HG03378 (cell line): Measurements from ENCODE around the gene CFD.
"Not testable (repeated sequence)": the region's sequence is repeated elsewhere in the genome, so short reads cannot be mapped to it uniquely, and the experiment has no call there.

ENCODE experiments used
- ATAC-seq: cut with Tn5 transposase; IDR thresholded peaks from one replicate; pipeline ENCODE4 v1.9.1; 2021; ENCODE audit warnings: mild to moderate bottlenecking, moderate library complexity; ENCODE audit not compliant: unreplicated experiment

CFD gene

DNA sequence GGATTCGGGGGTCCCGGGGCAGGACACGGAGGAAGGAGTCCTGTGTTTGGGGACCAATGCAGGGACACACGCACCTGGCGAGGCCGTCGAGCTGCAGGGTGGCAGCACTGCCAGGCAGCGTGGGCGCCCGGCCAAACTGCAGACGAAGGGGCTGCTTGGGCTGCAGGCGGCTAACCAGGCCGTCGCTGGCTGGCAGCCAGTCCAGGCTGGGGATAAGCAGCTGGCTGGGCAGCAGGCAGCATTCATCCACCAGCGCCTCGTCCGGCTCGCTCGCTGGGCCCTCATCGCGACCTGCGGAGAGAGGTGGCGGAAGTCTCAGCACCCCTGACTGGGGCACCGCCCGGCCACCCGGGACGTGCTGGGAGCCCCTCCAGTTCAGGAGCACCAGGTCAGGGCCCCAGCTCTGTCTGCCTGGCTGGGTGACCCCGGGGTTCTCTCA, 11.5 kb downstream of the CFD start:
- ATAC-seq: no peak

DNA sequence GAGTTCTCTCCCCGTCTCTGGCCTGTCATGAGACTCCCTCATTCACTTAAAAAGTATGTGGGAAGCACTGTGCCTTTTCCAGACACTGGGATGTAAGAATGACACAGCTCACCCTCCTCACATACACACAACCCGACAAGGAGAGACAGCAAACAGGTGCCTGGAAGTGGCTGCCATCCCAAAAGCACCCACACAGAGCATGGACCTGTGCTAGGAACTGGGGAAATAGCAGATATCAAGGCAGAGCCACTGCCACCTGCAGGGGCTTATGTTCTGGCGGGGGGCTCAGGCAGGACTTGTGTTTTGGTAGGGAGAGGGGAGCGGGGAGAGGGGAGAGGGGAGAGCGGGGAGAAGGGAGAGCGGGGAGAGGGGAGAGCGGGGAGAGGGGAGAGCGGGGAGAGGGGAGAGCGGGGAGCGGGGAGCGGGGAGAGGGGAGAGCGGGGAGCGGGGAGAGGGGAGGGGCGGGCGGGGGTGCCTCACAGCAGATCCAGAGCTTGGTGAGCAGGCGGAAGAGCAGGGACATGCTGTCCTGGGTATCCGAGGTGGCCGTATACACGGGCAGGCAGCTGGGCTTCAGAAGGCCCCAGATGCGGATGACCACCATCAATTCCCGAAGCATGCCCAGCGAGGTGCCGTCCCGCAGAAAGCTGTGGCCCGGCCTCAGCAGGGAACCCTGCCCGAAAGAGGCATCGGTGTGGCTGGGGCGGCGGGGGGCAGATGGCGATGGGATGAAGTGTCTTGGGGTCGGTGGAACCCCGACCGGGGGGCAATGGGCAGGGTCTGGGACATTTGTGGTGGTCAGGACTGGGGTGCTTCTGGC, 12.2 kb downstream of the CFD start:
- no peak for ATAC-seq

GRCh38 chr19:872266-872951, 12.9 kb downstream of the CFD start:
- ATAC-seq: no peak

GRCh38 chr19:873084-873483, 13.6 kb downstream of the CFD start:
- ATAC-seq: no peak

DNA sequence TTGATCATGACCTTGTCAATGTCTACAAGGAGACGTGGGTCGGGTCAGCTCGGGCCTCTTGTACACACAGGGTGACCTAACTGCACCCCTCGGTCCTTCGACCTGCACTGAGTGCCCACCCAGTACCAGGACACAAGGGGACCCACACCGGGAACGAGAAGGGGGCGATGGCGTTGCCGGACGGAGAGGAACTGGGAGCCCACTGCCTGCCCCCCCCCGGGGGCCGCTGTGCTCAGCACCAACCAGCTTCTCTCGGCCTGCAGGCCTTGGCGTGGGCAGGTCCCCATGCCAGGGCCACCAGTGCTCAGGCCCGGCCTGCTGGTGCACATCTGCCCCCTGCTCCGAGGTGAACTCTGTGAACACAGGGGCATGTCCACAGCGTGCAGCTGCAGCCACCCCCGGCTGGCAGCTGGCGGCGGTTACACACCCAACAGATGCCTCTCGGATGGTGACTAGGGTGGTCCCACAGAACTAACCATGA, 14.1 kb downstream of the CFD start:
- no peak for ATAC-seq

DNA sequence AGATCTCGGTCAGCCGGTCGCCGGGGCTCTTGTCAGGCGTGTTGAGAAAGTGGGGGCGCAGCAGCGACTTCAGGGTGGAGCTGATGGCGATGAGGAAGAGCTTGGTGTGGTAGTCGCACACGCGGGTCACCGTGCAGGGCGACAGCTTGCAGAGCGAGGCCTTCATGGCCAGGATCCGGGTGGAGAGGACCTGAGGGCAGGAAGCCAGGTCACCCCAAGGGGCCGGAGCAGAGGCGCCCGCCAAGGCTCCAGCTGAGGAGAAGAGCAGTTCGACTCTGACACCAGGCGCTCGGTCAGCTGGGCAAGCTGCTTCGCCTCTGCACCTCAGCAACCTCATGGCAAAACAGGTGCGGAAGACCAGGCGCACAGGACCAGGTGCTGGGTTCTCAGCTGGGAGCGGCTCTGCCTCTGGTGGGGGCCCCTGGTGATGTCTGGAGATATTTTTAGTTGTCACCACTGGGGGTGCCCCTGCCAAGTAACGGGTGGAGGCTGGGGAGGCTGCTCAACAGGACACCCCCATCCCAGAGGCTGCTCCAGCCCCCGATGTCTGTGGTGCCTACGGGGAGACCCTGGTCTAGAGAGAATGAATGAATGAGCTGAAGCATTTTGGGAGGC, 15.9 kb downstream of the CFD start:
- no peak for ATAC-seq

GRCh38 chr19:876089-876488, 16.6 kb downstream of the CFD start:
- no peak for ATAC-seq

DNA sequence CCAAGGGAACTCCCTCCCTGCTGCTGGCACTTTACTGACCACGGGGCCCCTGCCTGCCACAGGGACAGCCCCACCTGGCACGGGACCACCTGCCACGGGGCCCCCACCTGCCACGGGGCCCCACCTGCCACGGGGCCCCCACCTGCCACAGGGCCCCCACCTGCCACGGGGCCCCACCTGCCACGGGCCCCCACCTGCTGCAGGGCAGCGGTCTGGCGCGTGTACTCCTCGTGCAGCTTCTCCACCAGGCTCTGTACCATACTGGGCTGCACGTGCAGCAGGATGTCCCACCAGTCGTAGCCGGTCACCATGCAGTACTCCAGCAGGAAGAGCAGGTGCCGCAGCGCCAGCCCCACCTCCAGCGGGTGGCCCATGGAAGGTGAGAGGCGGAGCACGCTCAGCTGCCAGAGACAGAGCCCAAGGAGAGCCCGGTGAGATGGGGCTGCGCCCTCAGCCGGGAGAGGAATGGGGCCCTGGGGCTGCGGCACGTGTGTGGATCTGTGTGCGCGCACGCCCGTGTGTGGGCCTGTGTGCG, 17.4 kb downstream of the CFD start:
- ATAC-seq: no peak

- ATAC-seq: not testable (repeated sequence)
Observed at GRCh38 chr19:877992-878660, 18.7 kb downstream of the CFD start.

DNA sequence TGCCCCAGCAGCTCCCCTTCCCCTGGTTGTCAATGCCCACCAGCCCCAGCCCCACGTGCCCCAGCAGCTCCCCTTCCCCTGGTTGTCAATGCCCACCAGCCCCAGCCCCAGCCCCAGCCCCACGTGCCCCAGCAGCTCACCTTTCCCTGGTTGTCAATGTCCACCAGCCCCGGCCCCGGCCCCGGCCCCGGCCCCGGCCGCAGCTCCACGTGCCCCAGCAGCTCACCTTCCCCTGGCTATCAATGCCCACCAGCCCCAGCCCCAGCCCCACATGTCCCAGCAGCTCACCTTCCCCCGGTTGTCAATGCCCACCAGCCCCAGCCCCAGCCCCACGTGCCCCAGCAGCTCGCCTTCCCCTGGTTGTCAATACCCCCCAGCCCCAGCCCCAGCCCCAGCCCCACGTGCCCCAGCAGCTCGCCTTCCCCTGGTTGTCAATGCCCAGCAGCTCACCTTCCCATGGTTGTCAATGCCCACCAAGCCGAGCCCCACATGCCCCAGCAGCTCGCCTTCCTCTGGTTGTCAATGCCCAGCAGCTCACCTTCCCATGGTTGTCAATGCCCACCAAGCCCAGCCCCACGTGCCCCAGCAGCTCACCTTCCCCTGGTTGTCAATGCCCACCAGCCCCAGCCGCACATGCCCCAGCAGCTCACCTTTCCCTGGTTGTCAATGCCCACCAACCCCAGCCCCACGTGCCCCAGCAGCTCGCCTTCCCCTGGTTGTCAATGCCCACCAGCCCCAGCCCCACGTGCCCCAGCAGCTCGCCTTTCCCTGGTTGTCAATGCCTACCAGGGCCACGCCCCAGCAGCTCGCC, 19.5 kb downstream of the CFD start:
- not testable (repeated sequence) for ATAC-seq

- no peak for ATAC-seq
Observed at GRCh38 chr19:879711-880438, 20.4 kb downstream of the CFD start.

GRCh38 chr19:881385-882071, 22.1 kb downstream of the CFD start:
- no peak for ATAC-seq

GRCh38 chr19:882871-883497, 23.5 kb downstream of the CFD start:
- no peak for ATAC-seq

- ATAC-seq: no peak
Observed at GRCh38 chr19:883661-884211, 24.3 kb downstream of the CFD start.

- no peak for ATAC-seq
Observed at GRCh38 chr19:884420-885211, 25.2 kb downstream of the CFD start.

GRCh38 chr19:885536-886224, 26.2 kb downstream of the CFD start:
- ATAC-seq: no peak

DNA sequence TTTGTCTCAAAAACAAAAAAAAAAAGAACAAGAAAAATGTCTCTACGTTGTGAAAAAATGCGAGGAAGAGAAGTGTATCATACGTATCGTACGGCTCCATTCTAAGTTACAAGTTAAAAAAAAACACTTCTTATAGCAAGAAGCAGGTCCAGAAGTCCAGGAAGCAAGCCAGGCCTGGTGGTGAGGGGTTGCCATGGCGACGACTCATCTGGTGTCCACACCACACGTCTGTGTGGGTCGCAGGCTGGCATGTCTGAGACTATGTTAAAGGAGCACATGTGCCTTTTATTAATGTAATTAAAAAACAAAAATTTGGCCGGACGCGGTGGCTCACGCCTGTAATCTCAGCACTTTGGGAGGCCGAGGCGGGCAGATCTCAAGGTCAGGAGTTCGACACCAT, 27.6 kb downstream of the CFD start:
- ATAC-seq: no peak
